ENCODE results near the gene SCAMP3.
"Not testable (repeated sequence)": the region's sequence is repeated elsewhere in the genome, so short reads cannot be mapped to it uniquely, and the experiment has no call there.

The SCAMP3 gene

GRCh38 chr1:155254228-155254713, 7.9 kb downstream of the SCAMP3 start:
- DNase-seq, result no peak

- no peak for DNase-seq
Measured at GRCh38 chr1:155253797-155254196, 8.4 kb downstream of the SCAMP3 start.

GRCh38 chr1:155253208-155253607, 9.0 kb downstream of the SCAMP3 start:
- DNase-seq, result no peak

GRCh38 chr1:155251566-155251965, 10.6 kb downstream of the SCAMP3 start:
- DNase-seq, result no peak

- DNase-seq, result peak; percentile 98
Measured at GRCh38 chr1:155250633-155251449, 11.3 kb downstream of the SCAMP3 start.

- DNase-seq, result no peak
Measured at GRCh38 chr1:155250246-155250632, 11.9 kb downstream of the SCAMP3 start.

GRCh38 chr1:155247667-155248553, 14.2 kb downstream of the SCAMP3 start:
- no peak for DNase-seq

- not testable (repeated sequence) for DNase-seq
Measured at GRCh38 chr1:155246796-155247195, 15.4 kb downstream of the SCAMP3 start.

- no peak for DNase-seq
Measured at GRCh38 chr1:155245163-155245524, 17.0 kb downstream of the SCAMP3 start.

GRCh38 chr1:155244368-155245162, 17.6 kb downstream of the SCAMP3 start:
- peak; percentile 99 for DNase-seq

GRCh38 chr1:155242805-155243358, 19.3 kb downstream of the SCAMP3 start:
- DNase-seq, result no peak

- DNase-seq, result no peak
Measured at GRCh38 chr1:155241841-155242264, 20.3 kb downstream of the SCAMP3 start.

- DNase-seq, result peak; percentile 79
Measured at GRCh38 chr1:155241069-155241679, 21.0 kb downstream of the SCAMP3 start.

- DNase-seq, result no peak
Measured at GRCh38 chr1:155236451-155236850, 25.7 kb downstream of the SCAMP3 start.

- DNase-seq, result not testable (repeated sequence)
Measured at GRCh38 chr1:155235375-155235774, 26.8 kb downstream of the SCAMP3 start.

- DNase-seq, result not testable (repeated sequence)
Measured at GRCh38 chr1:155233502-155233901, 28.7 kb downstream of the SCAMP3 start.

GRCh38 chr1:155232001-155232978, 29.9 kb downstream of the SCAMP3 start:
- DNase-seq, result not testable (repeated sequence)

GRCh38 chr1:155231302-155231701, 30.9 kb downstream of the SCAMP3 start:
- not testable (repeated sequence) for DNase-seq

- DNase-seq, result no peak
Measured at GRCh38 chr1:155228096-155228427, 34.1 kb downstream of the SCAMP3 start.

- DNase-seq, result peak; percentile 100
Measured at GRCh38 chr1:155227261-155228095, 34.7 kb downstream of the SCAMP3 start.

Data from NCI-H526 treated with DMSO at 0.1 percent for 48 hours (cell line).